ENCODE results near the gene SLC26A11.

Gene SLC26A11

DNA sequence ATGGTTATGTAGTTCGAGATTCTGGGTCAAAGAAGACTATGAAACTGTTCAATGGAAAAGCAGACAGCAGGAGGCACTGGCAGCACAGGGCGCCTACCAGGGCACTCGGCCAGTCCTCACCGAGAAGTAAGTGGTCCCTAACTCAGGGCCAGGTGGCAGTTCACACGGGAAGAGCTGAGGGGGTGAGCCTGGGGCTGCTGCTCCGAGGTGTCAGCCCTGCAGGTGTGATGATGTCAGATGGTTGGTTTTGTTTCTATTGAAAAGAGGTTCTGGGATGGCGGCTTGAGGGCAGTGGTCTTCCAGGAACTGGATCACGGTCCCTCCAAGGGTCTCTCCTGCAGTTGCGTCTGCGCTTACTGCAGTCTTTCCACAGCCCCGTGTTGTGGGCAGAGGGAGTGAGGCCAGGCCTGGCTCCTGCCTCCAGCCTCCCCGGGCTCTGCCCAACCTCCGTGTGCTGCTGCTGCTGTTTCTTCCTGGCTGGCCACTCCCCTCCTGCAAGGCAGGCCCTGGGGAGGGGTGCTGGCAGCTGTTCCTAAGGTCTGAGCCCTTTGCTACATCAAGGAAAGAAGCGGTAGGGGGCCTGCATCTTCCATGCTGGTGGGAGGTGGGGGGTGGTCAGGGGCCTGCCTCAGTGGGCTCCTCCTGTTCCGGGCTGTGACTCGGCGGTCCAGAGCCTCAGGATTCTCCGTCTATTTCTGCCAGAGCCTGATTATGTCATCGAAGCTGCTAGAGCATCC is 63.1 kb downstream of the SLC26A11 start:
- TF ChIP-seq, protein P1, sequence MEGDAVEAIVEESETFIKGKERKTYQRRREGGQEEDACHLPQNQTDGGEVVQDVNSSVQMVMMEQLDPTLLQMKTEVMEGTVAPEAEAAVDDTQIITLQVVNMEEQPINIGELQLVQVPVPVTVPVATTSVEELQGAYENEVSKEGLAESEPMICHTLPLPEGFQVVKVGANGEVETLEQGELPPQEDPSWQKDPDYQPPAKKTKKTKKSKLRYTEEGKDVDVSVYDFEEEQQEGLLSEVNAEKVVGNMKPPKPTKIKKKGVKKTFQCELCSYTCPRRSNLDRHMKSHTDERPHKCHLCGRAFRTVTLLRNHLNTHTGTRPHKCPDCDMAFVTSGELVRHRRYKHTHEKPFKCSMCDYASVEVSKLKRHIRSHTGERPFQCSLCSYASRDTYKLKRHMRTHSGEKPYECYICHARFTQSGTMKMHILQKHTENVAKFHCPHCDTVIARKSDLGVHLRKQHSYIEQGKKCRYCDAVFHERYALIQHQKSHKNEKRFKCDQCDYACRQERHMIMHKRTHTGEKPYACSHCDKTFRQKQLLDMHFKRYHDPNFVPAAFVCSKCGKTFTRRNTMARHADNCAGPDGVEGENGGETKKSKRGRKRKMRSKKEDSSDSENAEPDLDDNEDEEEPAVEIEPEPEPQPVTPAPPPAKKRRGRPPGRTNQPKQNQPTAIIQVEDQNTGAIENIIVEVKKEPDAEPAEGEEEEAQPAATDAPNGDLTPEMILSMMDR (conservative IDR thresholded peaks at IDR 0.05) = no peak
- H3K27ac ChIP-seq = no peak overlapping the region

DNA sequence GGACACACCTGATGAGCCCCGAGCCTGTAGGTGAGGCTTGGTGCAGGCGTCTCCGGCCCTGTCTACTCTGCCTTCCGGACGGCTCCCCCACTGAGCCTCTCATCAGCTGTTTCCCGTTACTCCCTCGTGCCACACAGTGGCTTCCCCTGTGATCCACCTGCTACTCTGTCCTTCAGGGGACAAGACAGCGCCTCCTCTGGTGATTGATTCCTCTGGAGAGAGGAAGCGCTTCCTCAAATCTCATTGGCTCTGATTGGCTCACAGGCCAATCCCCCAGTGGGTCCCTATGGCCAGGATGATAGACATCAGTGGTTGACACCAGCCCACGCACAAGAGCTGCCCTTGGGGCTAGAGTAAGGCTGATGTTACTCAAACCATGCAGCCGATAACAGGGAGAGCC is 64.4 kb downstream of the SLC26A11 start:
- no peak overlapping the region for H3K27ac ChIP-seq
- TF ChIP-seq, protein P1 (conservative IDR thresholded peaks at IDR 0.05) = no peak

DNA sequence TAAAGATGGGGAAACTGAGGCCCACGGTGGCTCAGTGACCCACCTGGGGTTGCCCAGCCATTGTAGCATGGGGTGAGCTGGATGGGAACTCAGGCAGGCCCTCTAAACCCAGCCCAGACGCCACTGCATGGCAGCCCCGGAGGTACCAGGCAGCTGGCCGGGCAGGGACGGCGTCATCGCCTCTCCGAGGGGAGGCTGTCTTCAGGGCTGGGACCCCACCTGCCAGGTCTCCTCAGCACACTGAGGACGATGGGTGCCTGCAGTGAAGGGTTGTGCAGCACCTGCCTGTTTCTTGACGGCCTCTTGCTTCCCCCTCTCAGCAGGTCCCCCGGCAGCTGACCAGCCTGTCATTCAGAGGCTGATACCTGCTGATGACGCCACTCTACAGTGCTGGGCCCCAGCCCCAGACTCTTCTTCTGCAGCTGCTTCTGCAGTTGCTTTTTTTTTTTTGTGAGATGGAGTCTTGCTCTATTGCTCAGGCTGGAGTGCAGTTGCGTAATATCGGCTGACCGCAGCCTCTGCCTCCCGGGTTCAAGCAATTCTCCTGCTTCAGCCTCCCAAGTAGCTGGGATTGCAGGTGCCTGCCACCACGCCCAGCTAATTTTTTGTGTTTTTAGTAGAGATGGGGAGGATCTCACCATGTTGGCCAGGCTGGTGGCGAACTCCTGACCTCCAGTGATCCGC is 65.2 kb downstream of the SLC26A11 start:
- TF ChIP-seq, protein P1 (conservative IDR thresholded peaks at IDR 0.05) = no peak

DNA sequence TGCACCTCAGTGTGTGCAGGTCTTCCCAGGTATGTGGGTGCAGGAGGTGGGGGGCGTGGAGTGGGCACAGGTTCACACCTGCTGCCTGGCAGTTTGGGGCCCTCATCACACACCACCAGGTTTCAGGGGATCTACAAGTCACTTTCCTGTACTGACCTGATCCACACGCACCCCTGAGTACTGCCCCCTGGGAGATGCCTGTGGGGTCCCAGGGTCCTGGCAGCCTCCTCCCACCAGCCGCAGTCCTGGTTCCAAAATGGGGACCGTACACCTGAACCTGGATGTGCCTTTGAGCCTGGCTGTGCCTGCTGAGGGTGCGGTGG is 66.4 kb downstream of the SLC26A11 start:
- TF ChIP-seq, protein P1 (conservative IDR thresholded peaks at IDR 0.05) = no peak
- H3K27ac ChIP-seq = no peak overlapping the region

More for the DNA sequence above, 65.2 kb downstream of the SLC26A11 start:
- no peak overlapping the region for H3K27ac ChIP-seq

DNA sequence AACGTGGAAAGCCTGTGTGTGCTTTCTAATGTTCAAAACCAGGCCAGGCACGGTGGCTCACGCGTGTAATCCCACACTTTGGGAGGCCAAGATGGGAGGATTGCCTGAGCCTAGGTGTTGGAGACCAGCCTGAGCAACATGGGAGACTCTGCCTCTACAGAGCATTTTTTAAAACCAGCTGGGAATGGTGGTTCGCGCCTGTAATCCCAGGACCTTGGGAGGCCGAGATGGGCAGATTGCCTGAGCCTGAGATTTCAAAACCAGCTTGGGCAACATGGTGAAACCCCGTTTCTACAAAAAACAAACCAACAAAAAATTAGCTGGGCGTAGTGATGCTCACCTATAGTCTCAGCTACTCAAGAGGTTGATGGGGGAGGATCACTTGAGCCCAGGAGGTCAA is 66.8 kb downstream of the SLC26A11 start:
- no peak overlapping the region for H3K27ac ChIP-seq
- TF ChIP-seq, protein P1 (conservative IDR thresholded peaks at IDR 0.05) = no peak

DNA sequence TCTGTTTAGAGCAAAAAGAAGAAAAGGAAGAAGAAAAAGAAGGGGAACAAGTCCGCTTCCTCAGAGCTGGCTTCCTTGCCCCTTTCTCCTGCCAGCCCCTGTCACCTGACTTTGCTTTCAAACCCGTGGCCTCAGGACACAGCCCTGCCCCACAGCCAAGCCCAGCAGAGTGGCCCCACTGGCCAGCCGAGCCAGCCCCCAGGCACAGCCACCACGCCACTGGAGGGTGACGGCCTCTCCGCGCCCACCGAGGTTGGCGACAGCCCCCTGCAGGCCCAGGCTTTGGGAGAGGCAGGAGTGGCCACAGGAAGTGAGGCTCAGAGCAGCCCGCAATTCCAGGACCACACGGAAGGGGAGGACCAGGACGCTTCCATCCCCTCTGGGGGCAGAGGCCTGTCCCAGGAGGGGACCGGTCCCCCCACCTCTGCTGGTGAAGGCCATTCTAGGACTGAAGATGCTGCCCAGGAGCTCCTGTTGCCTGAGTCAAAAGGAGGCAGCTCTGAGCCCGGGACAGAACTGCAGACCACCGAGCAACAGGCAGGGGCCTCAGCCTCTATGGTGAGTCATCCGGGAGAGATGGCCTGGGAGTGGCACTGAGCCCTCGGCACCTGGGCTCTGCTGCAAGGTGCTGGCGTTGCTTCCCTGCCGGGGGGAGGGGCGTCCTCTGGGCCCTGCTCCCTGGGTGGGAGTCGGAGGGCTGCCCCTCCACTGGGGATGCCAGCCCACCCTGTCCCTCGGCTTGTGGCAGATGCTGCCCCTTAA is 67.8 kb downstream of the SLC26A11 start:
- H3K27ac ChIP-seq = no peak overlapping the region
- TF ChIP-seq, protein P1 (conservative IDR thresholded peaks at IDR 0.05) = no peak

DNA sequence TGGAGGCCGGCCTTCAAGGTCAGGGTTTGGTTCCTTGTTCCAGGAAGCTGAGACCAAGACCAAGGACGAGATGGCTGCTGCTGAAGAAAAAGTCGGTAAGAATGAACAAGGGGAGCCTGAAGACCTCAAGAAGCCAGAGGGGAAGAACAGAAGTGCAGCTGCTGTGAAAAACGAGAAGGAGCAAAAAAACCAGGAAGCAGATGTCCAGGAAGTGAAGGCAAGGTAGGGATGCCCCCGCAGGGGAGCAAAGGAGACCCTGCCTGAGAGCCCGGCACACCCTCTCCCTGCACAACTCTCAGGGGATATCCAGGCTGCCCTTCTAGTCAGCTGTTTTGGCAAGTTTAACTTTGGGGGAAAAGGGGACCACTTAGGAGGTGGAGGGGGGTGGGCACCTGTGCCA is 69.4 kb downstream of the SLC26A11 start:
- H3K27ac ChIP-seq = no peak overlapping the region

More for the DNA sequence above, 69.4 kb downstream of the SLC26A11 start:
- TF ChIP-seq, protein P1 (conservative IDR thresholded peaks at IDR 0.05) = no peak
